ENCODE results near the gene ZYX. TPM values are rescaled to one million over a fixed set of nuclear protein-coding genes. Genes with fewer than 3 reads are reported as not detected.

ZYX gene
- total and polyA plus RNA-seq, 7 experiments from 2014 or later: 54.2 to 264 (median 122) TPM

DNA sequence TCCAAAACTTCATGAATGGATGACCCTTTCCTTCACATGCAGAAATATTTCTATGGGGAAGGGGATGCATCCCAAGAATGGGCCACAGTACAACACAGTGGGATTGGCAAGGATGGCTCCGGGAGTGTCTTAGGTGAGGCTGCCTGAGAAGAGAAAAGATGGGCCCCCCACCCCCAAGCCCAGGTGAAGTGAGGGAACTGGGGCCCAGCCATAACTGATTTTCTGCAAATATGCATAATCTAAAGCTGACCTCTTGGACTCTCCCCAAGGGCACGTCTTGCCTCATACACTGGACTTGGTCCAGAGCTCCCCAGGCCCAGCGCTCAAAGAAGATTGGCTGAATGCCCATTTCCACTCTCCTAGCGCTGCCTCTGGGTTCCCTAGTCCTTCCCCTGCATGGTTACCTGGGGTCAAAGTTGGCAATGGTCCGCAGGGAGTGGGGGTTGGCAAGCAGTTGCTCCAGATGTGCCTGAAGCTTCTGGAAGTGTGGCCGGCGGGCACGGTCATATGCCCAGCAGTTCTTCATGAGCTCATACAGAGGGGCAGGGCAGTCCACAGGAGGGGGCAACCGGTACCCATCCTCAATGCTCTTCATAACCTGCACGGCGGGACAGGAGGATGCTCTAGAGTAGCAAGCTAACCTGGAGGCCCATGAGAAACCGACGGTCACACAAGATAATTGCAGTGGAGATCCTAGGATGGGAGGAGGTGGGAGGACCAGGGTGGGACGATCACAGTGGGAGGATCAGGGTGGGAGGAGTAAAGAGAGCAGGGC, 12.3 kb downstream of the ZYX start:
- H3K27ac ChIP-seq (ENCODE audit: low read depth, low read length): no peak overlapping the region
- Mint-ChIP-seq H3K27ac (peak overlapping the region in 7 of 9 donors; percentile 25 to 87 (median 52)), H3K9me3 (no peaks in the 10 kb centered on the region), H3K27me3 (no peaks in the 10 kb centered on the region), H3K4me3 (no peak overlapping the region), H3K36me3 (peaks cover 9 to 40% (median 11%) of the 10 kb centered on the region in 5 donors), H3K4me1 (peaks cover 7 to 27% (median 18%) of the 10 kb centered on the region in 7 donors)
- no peaks in the 10 kb centered on the region for H3K9me3 ChIP-seq (ENCODE audit: control insufficient read depth in 2 of 3, low read length in 3 of 3)
- ChIA-PET CTCF (interaction anchor here (0.7 to 1.3 kb wide), 5 partner anchors 9 to 23 kb away, joined by 3 read pairs; no protein-coding TSS in a partner anchor), POLR2A (interaction anchor here (0.9 to 3.4 kb wide), 5 partner anchors 9 to 16 kb away, joined by 3 to 19 read pairs (median 3); partner anchors contain the start of gene EPHA1)
- no peaks in the 10 kb centered on the region for H3K27me3 ChIP-seq (ENCODE audit: control insufficient read depth in 2 of 2, insufficient read depth in 2 of 2, low read length in 2 of 2)
- H3K36me3 ChIP-seq (ENCODE audit: control insufficient read depth in 2 of 3, insufficient read depth in 3 of 3, low read length in 3 of 3): peaks cover 0 to 98% (median 20%) of the 10 kb centered on the region in 3 experiments
- intact Hi-C loops (cut with micrococcal nuclease): no loop called here
- no peak for ATAC-seq
- no peak overlapping the region for H3K4me3 ChIP-seq (ENCODE audit: low read length)
- no peaks in the 10 kb centered on the region for H3K4me1 ChIP-seq (ENCODE audit: control insufficient read depth in 2 of 2, insufficient read depth in 2 of 2, low read length in 2 of 2)
- no peak for DNase-seq

- no peaks in the 10 kb centered on the region for H3K4me1 ChIP-seq (ENCODE audit: control insufficient read depth in 2 of 2, insufficient read depth in 2 of 2, low read length in 2 of 2)
- H3K36me3 Mint-ChIP-seq: peaks cover 9 to 40% (median 12%) of the 10 kb centered on the region in 5 donors
- H3K36me3 ChIP-seq (ENCODE audit: control insufficient read depth in 2 of 3, insufficient read depth in 3 of 3, low read length in 3 of 3): peaks cover 0 to 98% (median 20%) of the 10 kb centered on the region in 3 experiments
- no peak for ATAC-seq
- ChIA-PET POLR2A (interaction anchor here (0.9 to 3.4 kb wide), 3 partner anchors 10 to 12 kb away, joined by 3 to 19 read pairs (median 6); no protein-coding TSS in a partner anchor), CTCF (interaction anchor here (0.8 to 1.3 kb wide), 3 partner anchors 8 to 19 kb away, joined by 3 read pairs; no protein-coding TSS in a partner anchor)
- no peaks in the 10 kb centered on the region for H3K27me3 Mint-ChIP-seq
- H3K4me3 ChIP-seq (ENCODE audit: low read length): no peak overlapping the region
- intact Hi-C loops (cut with micrococcal nuclease): no loop called here
- no peak overlapping the region for H3K4me3 Mint-ChIP-seq
- H3K27ac Mint-ChIP-seq: peak overlapping the region in 6 of 9 donors; percentile 38 to 91 (median 78)
- no peaks in the 10 kb centered on the region for H3K27me3 ChIP-seq (ENCODE audit: control insufficient read depth in 2 of 2, insufficient read depth in 2 of 2, low read length in 2 of 2)
- no peak for DNase-seq
- H3K4me1 Mint-ChIP-seq: peaks cover 7 to 26% (median 17%) of the 10 kb centered on the region in 7 donors
- no peaks in the 10 kb centered on the region for H3K9me3 ChIP-seq (ENCODE audit: control insufficient read depth in 2 of 3, low read length in 3 of 3)
- H3K27ac ChIP-seq (ENCODE audit: low read depth, low read length): no peak overlapping the region
- H3K9me3 Mint-ChIP-seq: no peaks in the 10 kb centered on the region
These were observed 12.9 kb downstream of the ZYX start for GRCh38 chr7:143394068-143394467.

DNA sequence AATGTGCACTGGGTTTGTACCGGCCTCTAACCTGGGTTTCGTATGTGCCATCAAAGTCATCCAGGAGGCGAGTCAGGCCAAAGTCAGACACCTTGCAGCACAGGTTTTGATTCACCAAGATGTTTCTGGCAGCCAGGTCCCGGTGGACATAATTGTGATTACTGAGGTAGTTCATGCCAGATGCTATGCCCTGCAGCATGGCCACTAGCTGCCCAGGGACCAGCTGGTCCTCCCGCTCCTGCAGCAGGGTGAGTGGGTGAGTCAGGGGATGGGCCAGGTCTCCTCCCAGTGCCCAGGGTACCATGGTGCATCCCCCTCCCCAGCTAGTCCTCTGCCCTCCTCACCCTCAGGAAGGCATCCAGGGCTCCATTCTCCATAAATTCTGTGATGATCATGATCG, 13.6 kb downstream of the ZYX start:
- Mint-ChIP-seq H3K27ac (peak overlapping the region in 8 of 9 donors; percentile 46 to 94 (median 82)), H3K4me1 (peaks cover 7 to 21% (median 10%) of the 10 kb centered on the region in 7 donors), H3K4me3 (no peak overlapping the region), H3K36me3 (peaks cover 7 to 35% (median 10%) of the 10 kb centered on the region in 5 donors), H3K9me3 (no peaks in the 10 kb centered on the region), H3K27me3 (no peaks in the 10 kb centered on the region)
- ChIA-PET POLR2A (interaction anchor here (1.2 to 3.4 kb wide), 3 partner anchors 11 to 15 kb away, joined by 3 to 19 read pairs (median 5); no protein-coding TSS in a partner anchor), CTCF (interaction anchor here (1.3 kb wide), 1 partner anchor 10 kb away, joined by 3 read pairs; no protein-coding TSS in a partner anchor)
- H3K27ac ChIP-seq (ENCODE audit: low read depth, low read length): no peak overlapping the region
- H3K9me3 ChIP-seq (ENCODE audit: control insufficient read depth in 2 of 3, low read length in 3 of 3): no peaks in the 10 kb centered on the region
- no peaks in the 10 kb centered on the region for H3K27me3 ChIP-seq (ENCODE audit: control insufficient read depth in 2 of 2, insufficient read depth in 2 of 2, low read length in 2 of 2)
- intact Hi-C loops (cut with micrococcal nuclease): no loop called here
- H3K4me3 ChIP-seq (ENCODE audit: low read length): no peak overlapping the region
- peaks cover 0 to 98% (median 20%) of the 10 kb centered on the region in 3 experiments for H3K36me3 ChIP-seq (ENCODE audit: control insufficient read depth in 2 of 3, insufficient read depth in 3 of 3, low read length in 3 of 3)
- no peak for ATAC-seq
- no peaks in the 10 kb centered on the region for H3K4me1 ChIP-seq (ENCODE audit: control insufficient read depth in 2 of 2, insufficient read depth in 2 of 2, low read length in 2 of 2)
- DNase-seq: no peak

- peaks cover 3 to 30% (median 10%) of the 10 kb centered on the region in 5 donors for H3K36me3 Mint-ChIP-seq
- H3K4me3 ChIP-seq (ENCODE audit: low read length): no peak overlapping the region
- no peak overlapping the region for H3K27ac ChIP-seq (ENCODE audit: low read depth, low read length)
- H3K4me1 Mint-ChIP-seq: peaks cover 7 to 17% (median 10%) of the 10 kb centered on the region in 7 donors
- peaks cover 0 to 98% (median 20%) of the 10 kb centered on the region in 3 experiments for H3K36me3 ChIP-seq (ENCODE audit: control insufficient read depth in 2 of 3, insufficient read depth in 3 of 3, low read length in 3 of 3)
- H3K4me1 ChIP-seq (ENCODE audit: control insufficient read depth in 2 of 2, insufficient read depth in 2 of 2, low read length in 2 of 2): no peaks in the 10 kb centered on the region
- H3K9me3 ChIP-seq (ENCODE audit: control insufficient read depth in 2 of 3, low read length in 3 of 3): no peaks in the 10 kb centered on the region
- POLR2A ChIA-PET: interaction anchor here (1.2 to 3.4 kb wide), 6 partner anchors 10 to 16 kb away, joined by 3 to 19 read pairs (median 4); no protein-coding TSS in a partner anchor
- H3K27me3 ChIP-seq (ENCODE audit: control insufficient read depth in 2 of 2, insufficient read depth in 2 of 2, low read length in 2 of 2): no peaks in the 10 kb centered on the region
- no peaks in the 10 kb centered on the region for H3K27me3 Mint-ChIP-seq
- CTCF ChIA-PET: interaction anchor here (0.7 to 2.1 kb wide), 3 partner anchors 11 to 120 kb away, joined by 3 to 14 read pairs (median 5); partner anchors contain the start of gene EPHA1
- H3K9me3 Mint-ChIP-seq: no peaks in the 10 kb centered on the region
- H3K27ac Mint-ChIP-seq: peak overlapping the region in 8 of 9 donors; percentile 46 to 94 (median 82)
- ATAC-seq (peak; percentile 58), DNase-seq (no peak)
- no peak overlapping the region for H3K4me3 Mint-ChIP-seq
- intact Hi-C loops (cut with micrococcal nuclease): no loop called here
These were observed 14.3 kb downstream of the ZYX start for GRCh38 chr7:143395187-143396149.

DNA sequence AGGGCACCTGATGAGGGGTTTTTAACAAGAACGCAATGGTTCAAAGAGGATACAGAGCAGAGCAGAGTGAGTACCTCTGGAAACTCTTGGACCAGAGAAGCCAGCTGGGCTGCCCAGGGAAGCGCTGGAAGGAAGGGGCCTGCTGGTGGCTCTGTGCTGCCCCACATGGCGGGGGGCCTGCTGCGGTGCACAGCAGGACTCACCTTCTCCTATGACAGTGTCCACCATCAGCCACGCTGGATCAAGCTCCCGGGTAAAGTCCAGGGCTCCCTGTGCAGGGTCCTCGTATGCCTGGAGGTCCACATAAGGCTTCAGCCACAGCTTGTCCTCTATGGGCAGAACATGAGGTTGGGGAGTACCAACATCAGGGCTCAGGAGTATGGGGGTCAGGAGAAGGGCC, 15.0 kb downstream of the ZYX start:
- Histone ChIP-seq H3K27me3 (ENCODE audit: control insufficient read depth in 2 of 2, insufficient read depth in 2 of 2, low read length in 2 of 2) (no peaks in the 10 kb centered on the region), H3K9me3 (ENCODE audit: control insufficient read depth in 2 of 3, low read length in 3 of 3) (no peaks in the 10 kb centered on the region), H3K36me3 (ENCODE audit: control insufficient read depth in 2 of 3, insufficient read depth in 3 of 3, low read length in 3 of 3) (peaks cover 0 to 98% (median 20%) of the 10 kb centered on the region in 3 experiments), H3K4me3 (ENCODE audit: low read length) (no peak overlapping the region), H3K27ac (ENCODE audit: low read depth, low read length) (no peak overlapping the region), H3K4me1 (ENCODE audit: control insufficient read depth in 2 of 2, insufficient read depth in 2 of 2, low read length in 2 of 2) (no peaks in the 10 kb centered on the region)
- intact Hi-C loops (cut with micrococcal nuclease): no loop called here
- Mint-ChIP-seq H3K27me3 (peaks cover 0 to 2% (median 0%) of the 10 kb centered on the region in 5 donors), H3K27ac (peak overlapping the region in 4 of 9 donors; percentile 15 to 78 (median 24)), H3K9me3 (no peaks in the 10 kb centered on the region), H3K4me1 (peaks cover 7 to 24% (median 13%) of the 10 kb centered on the region in 7 donors), H3K4me3 (peak overlapping the region in 1 of 10 donors; percentile 7), H3K36me3 (peaks cover 3 to 36% (median 11%) of the 10 kb centered on the region in 5 donors)
- POLR2A ChIA-PET: interaction anchor here (1.2 to 2.0 kb wide), 4 partner anchors 9 to 14 kb away, joined by 4 to 8 read pairs (median 4); no protein-coding TSS in a partner anchor
- CTCF ChIA-PET: interaction anchor here (0.7 to 2.1 kb wide), 3 partner anchors 11 to 120 kb away, joined by 3 to 14 read pairs (median 5); partner anchors contain the start of gene EPHA1
- DNase-seq (no peak), ATAC-seq (no peak)

All from naive thymus-derived CD4-positive, alpha-beta T cell (primary cell).